ENCODE measurements around the gene DAZAP2. TPM values are rescaled to one million over a fixed set of nuclear protein-coding genes. Genes with fewer than 3 reads are reported as not detected.
"Not testable (repeated sequence)": the region's sequence is repeated elsewhere in the genome, so short reads cannot be mapped to it uniquely, and the experiment has no call there.

DAZAP2 gene
- total RNA-seq, 1 donor from 2014 or later = 68.5 TPM

- DNase-seq (ENCODE audit: low read depth in 2 of 2) = peak; percentile 46 to 58
Observed at GRCh38 chr12:51217133-51217967, 21.3 kb upstream of the DAZAP2 start.

- DNase-seq (ENCODE audit: low read depth in 2 of 2) = peak; percentile 87 to 89
Observed at GRCh38 chr12:51217968-51218606, 20.5 kb upstream of the DAZAP2 start, which contains the start of gene POU6F1. Gene POU6F1 (minus strand): TSS chr12:51218062. CDS start chr12:51206836, 11,226 bp downstream.

GRCh38 chr12:51218607-51219161 lies 19.9 kb upstream of the DAZAP2 start:
- DNase-seq (ENCODE audit: low read depth in 2 of 2) = peak; percentile 41 to 52

- no peak for DNase-seq (ENCODE audit: low read depth in 2 of 2)
Observed at GRCh38 chr12:51219322-51219721, 19.3 kb upstream of the DAZAP2 start.

GRCh38 chr12:51219857-51220256 lies 18.8 kb upstream of the DAZAP2 start:
- not testable (repeated sequence) for DNase-seq (ENCODE audit: low read depth in 2 of 2)

- DNase-seq (ENCODE audit: low read depth in 2 of 2) = peak; percentile 38 to 69
Observed at GRCh38 chr12:51222461-51222860, 16.2 kb upstream of the DAZAP2 start.

- no peak for DNase-seq (ENCODE audit: low read depth in 2 of 2)
Observed at GRCh38 chr12:51224625-51225024, 14.0 kb upstream of the DAZAP2 start.

- no peak for DNase-seq (ENCODE audit: low read depth in 2 of 2)
Observed at GRCh38 chr12:51225234-51225633, 13.4 kb upstream of the DAZAP2 start.

GRCh38 chr12:51225771-51226170 lies 12.9 kb upstream of the DAZAP2 start:
- DNase-seq (ENCODE audit: low read depth in 2 of 2) = no peak

GRCh38 chr12:51227112-51227511 lies 11.5 kb upstream of the DAZAP2 start:
- not testable (repeated sequence) for DNase-seq (ENCODE audit: low read depth in 2 of 2)

GRCh38 chr12:51227962-51228361 lies 10.7 kb upstream of the DAZAP2 start:
- no peak for DNase-seq (ENCODE audit: low read depth in 2 of 2)

GRCh38 chr12:51229116-51229809 lies 9.4 kb upstream of the DAZAP2 start:
- DNase-seq (ENCODE audit: low read depth in 2 of 2) = no peak

GRCh38 chr12:51232642-51233041 lies 6.0 kb upstream of the DAZAP2 start:
- DNase-seq (ENCODE audit: low read depth in 2 of 2) = no peak

GRCh38 chr12:51234530-51234929 lies 4.1 kb upstream of the DAZAP2 start:
- no peak for DNase-seq (ENCODE audit: low read depth in 2 of 2)

- DNase-seq (ENCODE audit: low read depth in 2 of 2) = peak; percentile 16 to 62
Observed at GRCh38 chr12:51238037-51238509, 553 bp upstream of the DAZAP2 start.

- DNase-seq (ENCODE audit: low read depth in 2 of 2) = peak in 1 of 2 donors; percentile 9
Observed at GRCh38 chr12:51240971-51241370, 2.3 kb downstream of the DAZAP2 start.

- DNase-seq (ENCODE audit: low read depth in 2 of 2) = no peak
Observed at GRCh38 chr12:51242120-51242519, 3.5 kb downstream of the DAZAP2 start.

GRCh38 chr12:51242876-51243275 lies 4.2 kb downstream of the DAZAP2 start:
- no peak for DNase-seq (ENCODE audit: low read depth in 2 of 2)

GRCh38 chr12:51244269-51244668 lies 5.6 kb downstream of the DAZAP2 start:
- peak in 1 of 2 donors; percentile 17 for DNase-seq (ENCODE audit: low read depth in 2 of 2)

GRCh38 chr12:51245476-51246253 lies 7.0 kb downstream of the DAZAP2 start:
- no peak for DNase-seq (ENCODE audit: low read depth in 2 of 2)
